A673 (cell line): Measurements from ENCODE around the gene EVPLL. TPM values are rescaled to one million over a fixed set of nuclear protein-coding genes. Genes with fewer than 3 reads are reported as not detected.
"Not testable (repeated sequence)": the region's sequence is repeated elsewhere in the genome, so short reads cannot be mapped to it uniquely, and the experiment has no call there.

Experiments used
- BruUV-seq: library from RNA; stranded (reverse); fragments of 400-500 nt; replicated peaks from 2 replicates; lab custom pipeline; 2021; lab: Mats Ljungman, UMichigan
- CTCF ChIA-PET: fragments of 300-600 bp; sonication (Branson Sonifier 250); formaldehyde crosslinking; loops from one replicate; lab custom pipeline; 2022; ENCODE audit warnings: antibody characterized with exemption; lab: Charles Lee
- POLR2A ChIA-PET: fragments of 300-600 bp; sonication (Branson Sonifier 250); formaldehyde crosslinking; loops from one replicate; lab custom pipeline; 2022; ENCODE audit warnings: antibody characterized with exemption; ENCODE audit not compliant: low non-redundant PET; lab: Charles Lee
- DNase-seq: peaks from one replicate; pipeline ENCODE4 v3.0.0-alpha.2; 2015; ENCODE audit warnings: low spot score
- H3K27ac ChIP-seq: fragments of 200-600 bp; sonication (generic); 2 replicates; pipeline ENCODE4 v1.5.1; 2016; ENCODE audit warnings: mixed run types, low read depth, mild to moderate bottlenecking, mixed read lengths, antibody characterized with exemption, low read length; ENCODE audit not compliant: poor library complexity, severe bottlenecking
- H3K27me3 ChIP-seq: fragments of 200-600 bp; sonication (generic); replicated peaks from 2 replicates; pipeline ENCODE4 v1.6.1; 2017; ENCODE audit warnings: mixed run types, low read depth, mild to moderate bottlenecking, mixed read lengths, antibody characterized with exemption, low read length; ENCODE audit not compliant: insufficient read depth, poor library complexity
- H3K36me3 ChIP-seq: fragments of 200-600 bp; sonication (generic); 2 replicates; pipeline ENCODE4 v1.6.1; 2016; ENCODE audit warnings: mixed run types, mild to moderate bottlenecking, mixed read lengths, antibody characterized with exemption, low read length; ENCODE audit not compliant: insufficient read depth, poor library complexity, severe bottlenecking
- H3K4me1 ChIP-seq: fragments of 200-600 bp; sonication (generic); 2 replicates; pipeline ENCODE4 v1.6.1; 2017; ENCODE audit warnings: mixed run types, mild to moderate bottlenecking, mixed read lengths, antibody characterized with exemption, low read length; ENCODE audit not compliant: insufficient read depth, poor library complexity, severe bottlenecking
- H3K4me3 ChIP-seq: fragments of 200-600 bp; sonication (generic); 2 replicates; pipeline ENCODE4 v1.5.1; 2016; ENCODE audit warnings: low read depth, mixed run types, mild to moderate bottlenecking, mixed read lengths, low read length; ENCODE audit not compliant: poor library complexity, severe bottlenecking
- H3K9me3 ChIP-seq: fragments of 200-600 bp; sonication (generic); 2 replicates; pipeline ENCODE4 v1.6.1; 2016; ENCODE audit warnings: mixed run types, low read depth, mild to moderate bottlenecking, mixed read lengths, antibody characterized with exemption, low read length; ENCODE audit not compliant: poor library complexity, severe bottlenecking
- EZH2 ChIP-seq: fragments of 200-600 bp; sonication (generic); IDR thresholded peaks from 2 replicates; pipeline ENCODE4 v1.6.1; 2017; ENCODE audit warnings: borderline replicate concordance, low read depth, mild to moderate bottlenecking, mixed read lengths, antibody characterized with exemption, low read length; ENCODE audit not compliant: poor library complexity, severe bottlenecking
- intact Hi-C: fragments of 100-400 bp; cut with micrococcal nuclease; formaldehyde crosslinking; loops from one replicate; pipeline ENCODE4 v1.10.0; 2022; ENCODE audit not compliant: unreplicated experiment
- total RNA-seq: library from RNA; stranded (reverse); gene quantifications from 2 replicates; pipeline ENCODE4 v1.2.3, GENCODE V29; 2021
- TF ChIP-seq, protein P1 (sequence below): fragments of 300-800, 200-600 bp; sonication (generic); conservative IDR thresholded peaks from 2 replicates; pipeline ENCODE4 v1.5.1; 2017; ENCODE audit warnings: low read depth, mild to moderate bottlenecking, antibody characterized with exemption, low read length, moderate library complexity, mixed read lengths

Gene EVPLL
- total RNA-seq, 1 experiment from 2014 or later: not detected

DNA sequence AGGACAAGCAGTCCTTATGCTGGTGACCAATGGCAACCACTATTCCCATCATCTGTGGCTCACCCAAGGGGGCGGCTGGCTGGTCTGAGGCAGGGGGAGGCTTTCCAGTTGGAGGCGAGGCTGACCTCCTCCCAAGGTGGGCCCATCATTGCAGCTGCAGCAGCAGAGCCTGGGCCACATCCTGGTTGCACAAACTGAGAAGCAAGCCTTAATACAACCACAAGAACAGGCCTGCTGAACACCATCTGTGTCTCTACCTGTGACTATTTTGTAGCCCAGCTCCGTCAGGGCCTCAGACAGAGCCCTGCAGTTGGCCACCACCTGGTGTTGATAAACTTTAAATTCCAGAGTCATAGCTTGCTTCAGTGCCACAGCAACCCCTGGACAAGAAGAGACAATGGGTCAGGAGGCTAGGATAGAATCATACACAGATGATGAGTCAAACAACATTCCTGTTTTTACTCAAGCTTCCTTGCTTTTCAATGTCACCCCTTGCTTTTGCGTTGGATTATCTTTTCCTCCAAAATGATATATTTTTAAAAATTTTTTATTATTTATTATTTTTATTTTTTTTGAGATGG, 44.6 kb upstream of the EVPLL start:
- no TSS peak for BruUV-seq
- H3K36me3 ChIP-seq: peaks cover 19% of the 10 kb centered on the region
- CTCF ChIA-PET: no interaction called here
- TF ChIP-seq, protein P1, sequence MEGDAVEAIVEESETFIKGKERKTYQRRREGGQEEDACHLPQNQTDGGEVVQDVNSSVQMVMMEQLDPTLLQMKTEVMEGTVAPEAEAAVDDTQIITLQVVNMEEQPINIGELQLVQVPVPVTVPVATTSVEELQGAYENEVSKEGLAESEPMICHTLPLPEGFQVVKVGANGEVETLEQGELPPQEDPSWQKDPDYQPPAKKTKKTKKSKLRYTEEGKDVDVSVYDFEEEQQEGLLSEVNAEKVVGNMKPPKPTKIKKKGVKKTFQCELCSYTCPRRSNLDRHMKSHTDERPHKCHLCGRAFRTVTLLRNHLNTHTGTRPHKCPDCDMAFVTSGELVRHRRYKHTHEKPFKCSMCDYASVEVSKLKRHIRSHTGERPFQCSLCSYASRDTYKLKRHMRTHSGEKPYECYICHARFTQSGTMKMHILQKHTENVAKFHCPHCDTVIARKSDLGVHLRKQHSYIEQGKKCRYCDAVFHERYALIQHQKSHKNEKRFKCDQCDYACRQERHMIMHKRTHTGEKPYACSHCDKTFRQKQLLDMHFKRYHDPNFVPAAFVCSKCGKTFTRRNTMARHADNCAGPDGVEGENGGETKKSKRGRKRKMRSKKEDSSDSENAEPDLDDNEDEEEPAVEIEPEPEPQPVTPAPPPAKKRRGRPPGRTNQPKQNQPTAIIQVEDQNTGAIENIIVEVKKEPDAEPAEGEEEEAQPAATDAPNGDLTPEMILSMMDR: no peak
- no peak for TF ChIP-seq EZH2
- no peaks in the 10 kb centered on the region for H3K9me3 ChIP-seq
- no peaks in the 10 kb centered on the region for H3K4me1 ChIP-seq
- no peak overlapping the region for H3K4me3 ChIP-seq
- POLR2A ChIA-PET: no interaction called here
- no peak for DNase-seq
- no peak overlapping the region for H3K27ac ChIP-seq
- H3K27me3 ChIP-seq: no peaks in the 10 kb centered on the region
- intact Hi-C loops: no loop called here

DNA sequence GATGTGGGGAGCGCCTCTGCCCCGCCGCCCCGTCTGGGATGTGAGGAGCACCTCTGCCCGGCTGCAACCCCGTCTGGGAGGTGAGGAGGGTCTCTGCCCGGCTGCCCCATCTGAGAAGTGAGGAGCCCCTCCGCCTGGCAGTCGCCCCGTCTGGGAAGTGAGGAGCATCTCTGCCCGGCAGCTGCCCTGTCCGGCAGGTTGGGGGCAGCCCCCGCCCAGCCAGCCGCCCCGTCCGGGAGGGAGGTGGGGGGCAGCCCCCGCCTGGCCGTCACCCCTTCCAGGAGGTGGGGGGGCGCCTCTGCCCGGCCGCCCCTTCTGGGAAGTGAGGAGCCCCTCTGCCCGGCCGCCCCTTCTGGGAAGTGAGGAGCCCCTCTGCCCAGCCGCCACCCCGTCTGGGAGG, 39.4 kb upstream of the EVPLL start:
- H3K27ac ChIP-seq, CTCF ChIA-PET, intact Hi-C loops, BruUV-seq, H3K4me1 ChIP-seq, DNase-seq, POLR2A ChIA-PET, H3K27me3 ChIP-seq, H3K4me3 ChIP-seq, H3K9me3 ChIP-seq: not testable (repeated sequence)
- H3K36me3 ChIP-seq: peaks cover 31% of the 10 kb centered on the region

DNA sequence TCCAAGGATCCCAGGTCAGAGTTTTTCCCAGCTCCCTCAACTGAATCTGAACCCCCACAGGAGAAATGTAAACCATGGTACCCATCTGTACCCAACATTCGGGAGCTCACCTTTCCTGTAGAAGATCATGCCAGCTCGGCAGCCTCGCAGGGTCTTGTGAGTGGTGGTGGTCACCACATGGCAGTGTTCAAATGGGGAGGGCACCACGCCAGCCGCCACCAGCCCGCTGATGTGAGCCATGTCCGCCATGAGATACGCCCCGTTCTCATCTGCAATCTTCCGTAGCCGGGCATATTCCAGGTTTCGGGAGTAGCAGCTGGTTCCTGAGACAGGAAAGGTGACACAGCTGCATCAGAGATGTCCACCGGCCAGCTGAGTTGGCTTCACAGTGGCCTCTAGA, 37.6 kb upstream of the EVPLL start:
- ChIA-PET POLR2A (no interaction called here), CTCF (no interaction called here)
- Histone ChIP-seq H3K9me3 (no peaks in the 10 kb centered on the region), H3K27ac (no peak overlapping the region), H3K27me3 (no peaks in the 10 kb centered on the region), H3K36me3 (peaks cover 26% of the 10 kb centered on the region), H3K4me1 (no peaks in the 10 kb centered on the region), H3K4me3 (no peak overlapping the region)
- intact Hi-C loops: no loop called here
- TF ChIP-seq EZH2: no peak
- TF ChIP-seq, protein P1: no peak
- no peak for DNase-seq
- no TSS peak for BruUV-seq

DNA sequence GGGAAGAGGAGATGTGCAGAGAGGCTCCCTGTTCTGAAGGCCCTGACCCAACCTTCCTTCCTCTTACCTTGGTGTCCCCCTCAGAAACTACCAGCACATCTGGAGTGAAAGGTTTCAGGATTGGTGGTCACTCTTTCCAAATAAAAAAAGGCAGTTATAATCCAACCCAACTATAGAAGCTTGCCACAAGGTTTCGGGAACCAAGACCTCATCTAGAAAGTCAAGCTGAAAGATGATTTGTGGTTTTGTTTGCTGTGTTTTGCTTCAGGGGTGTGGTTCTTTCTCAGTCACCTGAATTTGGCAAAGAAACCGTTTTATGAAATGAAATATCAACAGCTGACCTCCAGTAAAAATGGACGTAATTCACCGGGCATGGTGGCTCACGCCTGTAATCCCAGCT, 33.6 kb upstream of the EVPLL start:
- no peaks in the 10 kb centered on the region for H3K27me3 ChIP-seq
- peaks cover 41% of the 10 kb centered on the region for H3K36me3 ChIP-seq
- ChIA-PET CTCF (interaction anchor here (0.6 kb wide), 1 partner anchor 69 kb away, joined by 6 read pairs; no protein-coding TSS in a partner anchor), POLR2A (interaction anchor here (0.7 kb wide), 1 partner anchor 63 kb away, joined by 4 read pairs; no protein-coding TSS in a partner anchor)
- TF ChIP-seq EZH2: no peak
- no peak for DNase-seq
- no peak overlapping the region for H3K4me3 ChIP-seq
- H3K9me3 ChIP-seq: no peaks in the 10 kb centered on the region
- H3K4me1 ChIP-seq: no peaks in the 10 kb centered on the region
- intact Hi-C loops: no loop called here
- BruUV-seq: TSS peak; percentile 31
- no peak overlapping the region for H3K27ac ChIP-seq
